K562 (cell line): Measurements from ENCODE around the gene GRIN1. TPM values are rescaled to one million over a fixed set of nuclear protein-coding genes. Genes with fewer than 3 reads are reported as not detected.
A peak's percentile ranks its signal among the peaks of the same experiment; 100 is the strongest.

Source experiments
- ATAC-seq: fragments of 200-7000 bp; cut with Tn5 transposase; 3 replicates; pipeline ENCODE4 v1.9.1; 2020; ENCODE audit warnings: moderate library complexity
- BruUV-seq: library from RNA; stranded (reverse); fragments of 400-500 nt; replicated peaks from 2 replicates; lab custom pipeline; 2021; lab: Mats Ljungman, UMichigan
- CTCF ChIA-PET: fragments of 300-600 bp; formaldehyde crosslinking; extraction: SDS; loops from one replicate; lab custom pipeline; 2021; ENCODE audit warnings: low intra/inter-chr PET ratio; lab: Yijun Ruan, JAX
- POLR2A ChIA-PET: fragments of 300-600, 350-650 bp; sonication (Branson Sonifier 250); formaldehyde crosslinking; extraction: SDS; loops from one replicate; lab custom pipeline; 2021; ENCODE audit warnings: antibody characterized with exemption, inconsistent platforms; lab: Yijun Ruan, JAX
- DNase-seq, 4 experiments: peaks; one replicate each; pipeline versions ENCODE4 v3.0.0 to v3.0.0-alpha.2; 2011 to 2018; ENCODE audit warnings: low spot score in 3 of 4, mixed read lengths in 3 of 4; ENCODE audit errors: extremely low read depth in 1 of 4
- FAIRE-seq: peaks from 2 replicates; lab custom pipeline; 2011; peaks lifted over from hg19 to GRCh38; lab: Jason Lieb, UNC
- H2AFZ ChIP-seq: 2 replicates; pipeline ENCODE4 v1.6.0; 2011; ENCODE audit warnings: low read depth, low read length, control low read depth, inconsistent platforms
- H3K27ac ChIP-seq: fragments of 200-600 bp; 3 replicates; pipeline ENCODE4 v1.8.0; 2011; ENCODE audit warnings: low read depth, mild to moderate bottlenecking, control low read depth, inconsistent platforms, low read length, moderate library complexity, mixed read lengths; ENCODE audit errors: extremely low read depth
- H3K27me3 ChIP-seq, 2 experiments: fragments of 300-600 bp in 1 of 2; 2 replicates in 1 of 2; 3 replicates in 1 of 2; pipeline versions ENCODE4 v1.6.0 to v1.8.0; 2011; ENCODE audit warnings: inconsistent platforms in 2 of 2, low read length in 2 of 2, mild to moderate bottlenecking in 1 of 2, mixed read lengths in 1 of 2, moderate library complexity in 1 of 2; ENCODE audit not compliant: control insufficient read depth in 2 of 2, insufficient read depth in 2 of 2
- H3K36me3 ChIP-seq: fragments of 300-600 bp; 3 replicates; pipeline ENCODE4 v1.8.0; 2011; ENCODE audit warnings: mild to moderate bottlenecking, low read length, inconsistent platforms; ENCODE audit not compliant: control insufficient read depth, insufficient read depth
- H3K4me1 ChIP-seq, 2 experiments: fragments of 200-600 bp in 1 of 2; replicated peaks in 1 of 2; 2 replicates in 1 of 2; 3 replicates in 1 of 2; pipeline versions ENCODE4 v1.5.1 to v1.8.0; 2011; ENCODE audit warnings: inconsistent platforms in 2 of 2, low read length in 2 of 2, mild to moderate bottlenecking in 1 of 2, mixed read lengths in 1 of 2, moderate library complexity in 1 of 2; ENCODE audit not compliant: control insufficient read depth in 2 of 2, insufficient read depth in 2 of 2
- H3K4me2 ChIP-seq: 2 replicates; pipeline ENCODE4 v1.6.1; 2011; ENCODE audit warnings: low read length, control low read depth, inconsistent platforms, mixed read lengths; ENCODE audit not compliant: insufficient read depth
- H3K4me3 ChIP-seq: fragments of 200-600 bp; sonication (generic), shearing (Covaris generic); 2 replicates; pipeline ENCODE4 v1.5.1; 2016; ENCODE audit warnings: control low read depth, inconsistent platforms
- H3K79me2 ChIP-seq: fragments of 200-600 bp; 3 replicates; pipeline ENCODE4 v1.8.0; 2011; ENCODE audit warnings: low read length, inconsistent platforms; ENCODE audit not compliant: control insufficient read depth, insufficient read depth
- H3K9ac ChIP-seq, 2 experiments: 2 replicates each; pipeline versions ENCODE4 v1.6.0 to v1.6.1; 2011; ENCODE audit warnings: low read depth in 2 of 2, low read length in 2 of 2, control low read depth in 1 of 2, inconsistent platforms in 1 of 2, mild to moderate bottlenecking in 1 of 2, mixed read lengths in 1 of 2; ENCODE audit not compliant: insufficient read depth in 1 of 2
- H3K9me1 ChIP-seq: one replicate; pipeline ENCODE4 v1.6.0; 2011; ENCODE audit warnings: inconsistent platforms, mild to moderate bottlenecking, low read length, moderate library complexity; ENCODE audit not compliant: control insufficient read depth, insufficient read depth
- H3K9me3 ChIP-seq: replicated peaks from 2 replicates; pipeline ENCODE4 v1.5.1; 2011; ENCODE audit warnings: low read depth, low read length, inconsistent platforms; ENCODE audit not compliant: control insufficient read depth, insufficient read depth
- H4K20me1 ChIP-seq: replicated peaks from 2 replicates; pipeline ENCODE4 v1.6.1; 2011; ENCODE audit warnings: low read length, inconsistent platforms, mixed read lengths; ENCODE audit not compliant: control insufficient read depth, insufficient read depth
- DPF2 ChIP-seq: fragments of 450-650 bp; IDR thresholded peaks from 2 replicates; pipeline ENCODE4 v1.6.1; 2016
- E2F1 ChIP-seq: sonication (generic); formaldehyde crosslinking; IDR thresholded peaks from 2 replicates; pipeline ENCODE4 v1.8.1; 2023; ENCODE audit warnings: mild to moderate bottlenecking, missing genetic modification reagents, moderate library complexity
- E2F3 ChIP-seq: fragments of 250-450 bp; sonication (Bioruptor Pico); IDR thresholded peaks from 2 replicates; pipeline ENCODE4 v1.4.0; 2020; ENCODE audit warnings: mild to moderate bottlenecking
- FOXP1 ChIP-seq: sonication (generic); formaldehyde crosslinking; IDR thresholded peaks from 2 replicates; pipeline ENCODE4 v1.8.0; 2022; ENCODE audit warnings: mild to moderate bottlenecking, missing genetic modification reagents
- NRF1 ChIP-seq, 2 experiments: fragments of 450-650 bp; IDR thresholded peaks in 1 of 2; conservative IDR thresholded peaks in 1 of 2; 2 replicates each; pipeline ENCODE4 v1.6.1; 2014; ENCODE audit warnings: mild to moderate bottlenecking in 2 of 2
- RUNX1 ChIP-seq: sonication (generic); IDR thresholded peaks from 2 replicates; pipeline ENCODE4 v1.6.1; 2016; ENCODE audit warnings: antibody characterized with exemption, low read depth
- TRIM24 ChIP-seq, 2 experiments: fragments of 450-650 bp; IDR thresholded peaks; 2 replicates each; pipeline ENCODE4 v1.6.1; 2016
- ZBTB7A ChIP-seq: IDR thresholded peaks from 2 replicates; pipeline ENCODE4 v1.6.1; 2011; ENCODE audit warnings: low read depth, mild to moderate bottlenecking, low read length, moderate library complexity, borderline replicate concordance; ENCODE audit not compliant: control insufficient read depth
- ZNF384 ChIP-seq: IDR thresholded peaks from 2 replicates; pipeline ENCODE4 v1.6.1; 2012; ENCODE audit warnings: low read depth, low read length, improper control_type of control experiment
- ZNF507 ChIP-seq: conservative IDR thresholded peaks from 2 replicates; pipeline ENCODE4 v1.6.1; 2017; ENCODE audit warnings: missing genetic modification characterization, missing compliant biosample characterization
- WGBS: fragments of 100-300 bp; shearing (Covaris generic); methylation state at CpG from one replicate; pipeline ENCODE4 v1.1.6; 2016; ENCODE audit warnings: low coverage, mixed read lengths; ENCODE audit not compliant: insufficient coverage; ENCODE audit errors: missing lambda C conversion rate; 5-methylcytosine and 5-hydroxymethylcytosine counted together
- in situ Hi-C: fragments of 300-500 bp; cut with MboI; formaldehyde crosslinking; loops from 4 replicates; pipeline ENCODE4 v1.15.0; 2018; ENCODE audit warnings: inconsistent platforms, mixed read lengths
- intact Hi-C: fragments of 100-400 bp; cut with micrococcal nuclease; formaldehyde crosslinking; loops from 2 replicates; pipeline ENCODE4 v1.14.2; 2022
- polyA plus RNA-seq, 8 experiments: library from polyadenylated mRNA; depleted of rRNA in 4 of 8; stranded (reverse) in 5 of 8; unstranded in 3 of 8; fragments of >200 nt; fragmentation: Nextera tagmentation in 2 of 8; fragmentation: Illumina TruSeq in 1 of 8; extraction: Ambion mirVana in 2 of 8; extraction: Trizol in 1 of 8; gene quantifications; 2 replicates each; pipeline versions ENCODE4 v1.2.1 to v1.2.3, GENCODE V29; 2011 to 2014; ENCODE audit warnings: inconsistent platforms in 1 of 8, missing spikeins in 1 of 8
- total RNA-seq, 7 experiments: library from RNA; depleted of rRNA in 6 of 7; stranded (reverse); fragments of >200 nt in 6 of 7; fragmentation: Illumina TruSeq in 2 of 7; extraction: Trizol in 2 of 7; gene quantifications; 2 replicates each; pipeline versions ENCODE4 v1.2.1 to v1.2.3, GENCODE V29; 2011 to 2021; ENCODE audit warnings: low replicate concordance in 1 of 7
- TF ChIP-seq, protein P1 (sequence below): fragments of 450-650 bp; IDR thresholded peaks from 2 replicates; pipeline ENCODE4 v1.7.1; 2018; ENCODE audit warnings: mild to moderate bottlenecking, low read depth; ENCODE audit not compliant: partially characterized antibody

GRIN1 gene
- total and polyA plus RNA-seq, 9 of the 15 experiments (the other 6 are each of a cell fraction or from before 2014, with no cell fraction given) = 0.03 to 0.35 (median 0.16) TPM; not detected in 6

DNA sequence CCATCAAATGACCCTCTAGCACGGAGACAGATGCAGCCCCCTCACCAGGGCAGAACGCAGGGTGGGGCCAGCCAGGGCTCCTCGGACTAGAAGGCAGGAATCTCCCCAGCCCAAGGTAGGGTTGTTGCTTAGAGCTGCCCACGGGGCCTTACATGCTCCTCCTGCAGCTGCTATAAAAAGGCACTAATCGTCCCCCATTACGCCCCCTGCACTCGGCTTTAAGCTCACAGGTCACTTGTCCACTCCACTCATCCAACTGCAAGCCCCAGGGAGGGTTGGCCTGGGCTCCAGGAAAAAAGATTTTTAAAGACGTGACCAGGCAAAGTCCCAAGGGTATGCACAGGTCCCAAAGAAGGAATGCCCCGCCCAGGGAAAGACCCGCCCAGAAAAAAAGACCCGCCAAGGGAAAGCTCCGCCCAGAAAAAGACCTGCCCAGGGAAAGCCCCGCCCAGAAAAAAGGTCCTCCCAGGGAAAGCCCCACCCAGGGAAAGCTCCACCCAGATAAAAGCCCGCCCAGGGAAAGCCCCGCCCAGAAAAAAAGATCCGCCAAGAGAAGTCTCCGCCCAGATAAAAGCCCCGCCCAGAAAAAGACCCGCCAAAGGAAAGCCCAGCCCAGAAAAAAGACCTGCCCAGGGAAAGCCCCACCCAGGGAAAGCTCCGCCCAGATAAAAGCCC is 11.1 kb downstream of the GRIN1 start:
- H3K9me1 ChIP-seq = no peaks in the 10 kb centered on the region
- intact Hi-C loops = loop anchor here (2.0 kb wide), 2 partner anchors 21 to 63 kb away; partner anchors contain the start of gene MAN1B1
- no peak for FAIRE-seq
- POLR2A ChIA-PET = interaction anchor here (0.6 to 3.4 kb wide), 12 partner anchors 9 to 787 kb away, joined by 3 to 22 read pairs (median 4); partner anchors contain the start of genes DPP7, GRIN1 and TUBB4B
- no peaks in the 10 kb centered on the region for H4K20me1 ChIP-seq
- CTCF ChIA-PET = interaction anchor here (0.6 kb wide), 1 partner anchor 28 kb away, joined by 3 read pairs; no protein-coding TSS in a partner anchor
- peak overlapping the region; percentile 71 for H3K4me2 ChIP-seq
- BruUV-seq = no TSS peak
- H3K4me3 ChIP-seq = peak overlapping the region; percentile 22
- H3K27me3 ChIP-seq = no peaks in the 10 kb centered on the region
- H3K9ac ChIP-seq = peak overlapping the region; percentile 30 to 92; a peak in 3 of 4 replicates
- in situ Hi-C loops = no loop called here
- peaks cover 8 to 52% of the 10 kb centered on the region in 2 experiments; a peak in 3 of 5 replicates for H3K4me1 ChIP-seq
- peak overlapping the region; percentile 77 for H2AFZ ChIP-seq
- peak; percentile 93 to 98 (median 96) for DNase-seq
- ATAC-seq = peak; percentile 70
- no peaks in the 10 kb centered on the region for H3K79me2 ChIP-seq
- H3K27ac ChIP-seq = peak overlapping the region; percentile 54
- H3K9me3 ChIP-seq = no peaks in the 10 kb centered on the region; the same call in 1 of the 2 replicates
- 5% methylated on average over 19 of the region's 20 CpGs for WGBS
- H3K36me3 ChIP-seq = no peaks in the 10 kb centered on the region
- no peak for TF ChIP-seq ZNF507
- TF ChIP-seq, protein P1, sequence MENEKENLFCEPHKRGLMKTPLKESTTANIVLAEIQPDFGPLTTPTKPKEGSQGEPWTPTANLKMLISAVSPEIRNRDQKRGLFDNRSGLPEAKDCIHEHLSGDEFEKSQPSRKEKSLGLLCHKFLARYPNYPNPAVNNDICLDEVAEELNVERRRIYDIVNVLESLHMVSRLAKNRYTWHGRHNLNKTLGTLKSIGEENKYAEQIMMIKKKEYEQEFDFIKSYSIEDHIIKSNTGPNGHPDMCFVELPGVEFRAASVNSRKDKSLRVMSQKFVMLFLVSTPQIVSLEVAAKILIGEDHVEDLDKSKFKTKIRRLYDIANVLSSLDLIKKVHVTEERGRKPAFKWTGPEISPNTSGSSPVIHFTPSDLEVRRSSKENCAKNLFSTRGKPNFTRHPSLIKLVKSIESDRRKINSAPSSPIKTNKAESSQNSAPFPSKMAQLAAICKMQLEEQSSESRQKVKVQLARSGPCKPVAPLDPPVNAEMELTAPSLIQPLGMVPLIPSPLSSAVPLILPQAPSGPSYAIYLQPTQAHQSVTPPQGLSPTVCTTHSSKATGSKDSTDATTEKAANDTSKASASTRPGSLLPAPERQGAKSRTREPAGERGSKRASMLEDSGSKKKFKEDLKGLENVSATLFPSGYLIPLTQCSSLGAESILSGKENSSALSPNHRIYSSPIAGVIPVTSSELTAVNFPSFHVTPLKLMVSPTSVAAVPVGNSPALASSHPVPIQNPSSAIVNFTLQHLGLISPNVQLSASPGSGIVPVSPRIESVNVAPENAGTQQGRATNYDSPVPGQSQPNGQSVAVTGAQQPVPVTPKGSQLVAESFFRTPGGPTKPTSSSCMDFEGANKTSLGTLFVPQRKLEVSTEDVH = peak; percentile 81
- peak; percentile 33 to 64; a peak in 2 of 4 replicates for TF ChIP-seq TRIM24 (IDR thresholded peaks at IDR 0.05)
- no peak for TF ChIP-seq FOXP1 (CRISPR knock-in tag)
- TF ChIP-seq NRF1 (conservative IDR thresholded peaks at IDR 0.05 in 1 of 2, IDR thresholded peaks at IDR 0.05 in 1 of 2) = peak; percentile 80; a peak in 3 of 4 replicates
- TF ChIP-seq E2F3 (CRISPR knock-in tag) = 0 out of 2 replicates have a peak, but pooled peaks have one; percentile 45
- TF ChIP-seq ZNF384 = peak; percentile 77
- TF ChIP-seq E2F1 = peak; percentile 47; the same call in 1 of the 2 replicates
- TF ChIP-seq DPF2 = 0 out of 2 replicates have a peak, but pooled peaks have one; percentile 31
- TF ChIP-seq RUNX1 = no peak
- TF ChIP-seq ZBTB7A = peak; percentile 52; the same call in 1 of the 2 replicates
